ENCODE data around the gene NEDD4L. TPM values are rescaled to one million over a fixed set of nuclear protein-coding genes. Genes with fewer than 3 reads are reported as not detected.

Gene NEDD4L
- total RNA-seq, 1 donor from 2014 or later: 162 TPM

GRCh38 chr18:58157237-58157636 is 113.2 kb downstream of the NEDD4L start:
- no peak for TF ChIP-seq CTCF (IDR thresholded peaks at IDR 0.05; ENCODE audit: unreplicated experiment)
- Mint-ChIP-seq H3K4me3 (ENCODE audit: low read depth) (no peak overlapping the region), H3K9me3 (ENCODE audit: low read depth) (no peaks in the 10 kb centered on the region), H3K27ac (no peak overlapping the region), H3K4me1 (ENCODE audit: low read depth) (peaks cover 20% of the 10 kb centered on the region), H3K36me3 (ENCODE audit: insufficient read depth) (peaks cover 7% of the 10 kb centered on the region), H3K27me3 (no peaks in the 10 kb centered on the region)
- no peak for DNase-seq (ENCODE audit: low spot score, unreplicated experiment)

- no peak overlapping the region for H3K4me3 Mint-ChIP-seq (ENCODE audit: low read depth)
- no peak for TF ChIP-seq CTCF (IDR thresholded peaks at IDR 0.05; ENCODE audit: unreplicated experiment)
- H3K27ac Mint-ChIP-seq: no peak overlapping the region
- no peaks in the 10 kb centered on the region for H3K9me3 Mint-ChIP-seq (ENCODE audit: low read depth)
- H3K27me3 Mint-ChIP-seq: no peaks in the 10 kb centered on the region
- peaks cover 5% of the 10 kb centered on the region for H3K36me3 Mint-ChIP-seq (ENCODE audit: insufficient read depth)
- H3K4me1 Mint-ChIP-seq (ENCODE audit: low read depth): peaks cover 21% of the 10 kb centered on the region
- DNase-seq (ENCODE audit: low spot score, unreplicated experiment): no peak
Measured at GRCh38 chr18:58158008-58158407, 114.0 kb downstream of the NEDD4L start.

GRCh38 chr18:58158459-58158858 is 114.4 kb downstream of the NEDD4L start:
- Mint-ChIP-seq H3K27ac (no peak overlapping the region), H3K27me3 (no peaks in the 10 kb centered on the region), H3K4me1 (ENCODE audit: low read depth) (peaks cover 20% of the 10 kb centered on the region), H3K9me3 (ENCODE audit: low read depth) (no peaks in the 10 kb centered on the region), H3K4me3 (ENCODE audit: low read depth) (no peak overlapping the region), H3K36me3 (ENCODE audit: insufficient read depth) (peaks cover 4% of the 10 kb centered on the region)
- no peak for TF ChIP-seq CTCF (IDR thresholded peaks at IDR 0.05; ENCODE audit: unreplicated experiment)
- no peak for DNase-seq (ENCODE audit: low spot score, unreplicated experiment)

- no peak for TF ChIP-seq CTCF (IDR thresholded peaks at IDR 0.05; ENCODE audit: unreplicated experiment)
- Mint-ChIP-seq H3K4me1 (ENCODE audit: low read depth) (peaks cover 14% of the 10 kb centered on the region), H3K27me3 (no peaks in the 10 kb centered on the region), H3K36me3 (ENCODE audit: insufficient read depth) (peaks cover 8% of the 10 kb centered on the region), H3K27ac (no peak overlapping the region), H3K4me3 (ENCODE audit: low read depth) (no peak overlapping the region), H3K9me3 (ENCODE audit: low read depth) (no peaks in the 10 kb centered on the region)
- no peak for DNase-seq (ENCODE audit: low spot score, unreplicated experiment)
Measured at GRCh38 chr18:58161659-58162058, 117.6 kb downstream of the NEDD4L start.

- Mint-ChIP-seq H3K27me3 (no peaks in the 10 kb centered on the region), H3K9me3 (ENCODE audit: low read depth) (no peaks in the 10 kb centered on the region), H3K36me3 (ENCODE audit: insufficient read depth) (peaks cover 8% of the 10 kb centered on the region), H3K4me3 (ENCODE audit: low read depth) (no peak overlapping the region), H3K27ac (peak overlapping the region; percentile 20), H3K4me1 (ENCODE audit: low read depth) (peaks cover 12% of the 10 kb centered on the region)
- no peak for TF ChIP-seq CTCF (IDR thresholded peaks at IDR 0.05; ENCODE audit: unreplicated experiment)
- DNase-seq (ENCODE audit: low spot score, unreplicated experiment): no peak
Measured at GRCh38 chr18:58162127-58162526, 118.1 kb downstream of the NEDD4L start.
